IPS DF 6.9 (cell line): Measurements from ENCODE around the gene DDX17.

Source experiments
- DNase-seq: peaks from one replicate; pipeline ENCODE4 v3.0.0-alpha.2; 2013; ENCODE audit warnings: low read depth, low spot score
- H3K27ac ChIP-seq: one replicate; pipeline ENCODE4 v1.5.1; 2013; ENCODE audit warnings: low read length, control low read depth
- H3K27me3 ChIP-seq: 2 replicates; pipeline ENCODE4 v1.6.1; 2013; ENCODE audit warnings: mild to moderate bottlenecking, low read length; ENCODE audit not compliant: control insufficient read depth, insufficient read depth
- H3K36me3 ChIP-seq: 2 replicates; pipeline ENCODE4 v1.6.1; 2013; ENCODE audit warnings: low read length; ENCODE audit not compliant: control insufficient read depth, insufficient read depth
- H3K4me1 ChIP-seq: 2 replicates; pipeline ENCODE4 v1.6.1; 2013; ENCODE audit warnings: low read length; ENCODE audit not compliant: control insufficient read depth, insufficient read depth
- H3K4me3 ChIP-seq: 2 replicates; pipeline ENCODE4 v1.5.1; 2013; ENCODE audit warnings: mild to moderate bottlenecking, low read length
- H3K9me3 ChIP-seq: 2 replicates; pipeline ENCODE4 v1.6.1; 2013; ENCODE audit warnings: low read length, inconsistent platforms; ENCODE audit not compliant: control insufficient read depth, insufficient read depth
- WGBS: extraction: QIAGEN DNeasy Blood & Tissue Kit; methylation state at CpG from one replicate; pipeline ENCODE4 v1.1.7; 2013; ENCODE audit warnings: mixed read lengths, missing lambda C conversion rate; ENCODE audit not compliant: insufficient read length, insufficient coverage; 5-methylcytosine and 5-hydroxymethylcytosine counted together

The DDX17 gene

GRCh38 chr22:38436629-38437395, 69.3 kb downstream of the DDX17 start:
- no peak overlapping the region for H3K4me3 ChIP-seq
- no CpG with 5 or more reads among the region's 15 CpGs for WGBS
- no peak overlapping the region for H3K27ac ChIP-seq
- no peak for DNase-seq
- H3K9me3 ChIP-seq, result no peaks in the 10 kb centered on the region
- no peaks in the 10 kb centered on the region for H3K27me3 ChIP-seq
- H3K36me3 ChIP-seq, result no peaks in the 10 kb centered on the region; the same call in 1 of the 2 replicates
- H3K4me1 ChIP-seq, result no peaks in the 10 kb centered on the region

GRCh38 chr22:38435965-38436364, 70.1 kb downstream of the DDX17 start:
- Histone ChIP-seq H3K4me3 (no peak overlapping the region), H3K27me3 (no peaks in the 10 kb centered on the region), H3K36me3 (no peaks in the 10 kb centered on the region; the same call in 1 of the 2 replicates), H3K9me3 (no peaks in the 10 kb centered on the region), H3K27ac (no peak overlapping the region), H3K4me1 (no peaks in the 10 kb centered on the region)
- WGBS, result no CpG with 5 or more reads among the region's 4 CpGs
- DNase-seq, result no peak

GRCh38 chr22:38435010-38435409, 71.1 kb downstream of the DDX17 start:
- Histone ChIP-seq H3K36me3 (no peaks in the 10 kb centered on the region; the same call in 1 of the 2 replicates), H3K27me3 (no peaks in the 10 kb centered on the region), H3K9me3 (no peaks in the 10 kb centered on the region), H3K4me1 (no peaks in the 10 kb centered on the region), H3K27ac (no peak overlapping the region), H3K4me3 (no peak overlapping the region)
- no peak for DNase-seq
- WGBS, result no CpG with 5 or more reads among the region's 4 CpGs

GRCh38 chr22:38433871-38434270, 72.2 kb downstream of the DDX17 start:
- no peak for DNase-seq
- no peaks in the 10 kb centered on the region for H3K9me3 ChIP-seq
- no CpG with 5 or more reads among the region's 8 CpGs for WGBS
- no peaks in the 10 kb centered on the region; the same call in 1 of the 2 replicates for H3K36me3 ChIP-seq
- H3K4me3 ChIP-seq, result no peak overlapping the region
- H3K4me1 ChIP-seq, result no peaks in the 10 kb centered on the region
- no peak overlapping the region for H3K27ac ChIP-seq
- no peaks in the 10 kb centered on the region for H3K27me3 ChIP-seq
